ENCODE data around the gene IER5. TPM values are rescaled to one million over a fixed set of nuclear protein-coding genes. Genes with fewer than 3 reads are reported as not detected.
A peak's percentile ranks its signal among the peaks of the same experiment; 100 is the strongest.

Gene IER5
- total RNA-seq (2022) = 47.5 and 49.5 TPM in 2 replicates
- percentile 96 among the genes with signal in this experiment for Bru-seq, nascent RNA
- percentile 76 among the genes with signal in this experiment for BruChase-seq, experiment 1, labeled RNA remaining after a 6-hour chase
- BruChase-seq, experiment 2, labeled RNA remaining after a 2-hour chase = percentile 97 among the genes with signal in this experiment
- long read RNA-seq, full-length matches to known transcripts = 64 of 64 reads
- long read RNA-seq, partial matches to known transcripts = 0 of 64 reads
- long read RNA-seq, other reads (novel, unspliced or antisense) = 0 of 64 reads

GRCh38 chr1:181088079-181089016, at the start of gene IER5:
IER5 (plus strand) TSS chr1:181088700; CDS start chr1:181088903, 203 bp downstream.
- Mint-ChIP-seq H3K27ac (ENCODE audit: low read depth, unreplicated experiment) (peak within 1 kb of the TSS; percentile 99), H3K9me3 (ENCODE audit: unreplicated experiment) (no peaks in the 10 kb centered on the region), H3K4me1 (ENCODE audit: insufficient read depth, unreplicated experiment) (peaks cover 43% of the 10 kb centered on the region), H3K36me3 (ENCODE audit: insufficient read depth, unreplicated experiment) (peaks cover 56% of the 10 kb centered on the region), H3K4me3 (ENCODE audit: unreplicated experiment) (peak within 1 kb of the TSS; percentile 100), H3K27me3 (ENCODE audit: insufficient read depth, unreplicated experiment) (no peaks in the 10 kb centered on the region)
- ChIA-PET POLR2A (interaction anchor here (0.5 to 38.3 kb wide), 21 partner anchors 10 to 587 kb away, joined by 3 to 1402 read pairs (median 4); partner anchors contain the start of genes MR1 and STX6), CTCF (interaction anchor here (0.6 to 12.1 kb wide), 12 partner anchors 14 to 78 kb away, joined by 3 to 215 read pairs (median 4); no protein-coding TSS in a partner anchor)
- intact Hi-C loops (cut with micrococcal nuclease) = loop anchor here (1.0 to 5.0 kb wide), 3 partner anchors 24 to 571 kb away; partner anchors contain the start of gene STX6
- peak; percentile 99 for DNase-seq (ENCODE audit: unreplicated experiment)
- TF ChIP-seq CTCF (IDR thresholded peaks at IDR 0.05; ENCODE audit: unreplicated experiment) = no peak
- BruUV-seq (replicated peaks) = TSS peak; percentile 81

GRCh38 chr1:181040284-181040865, 48.1 kb upstream of the IER5 start:
- H3K9me3 Mint-ChIP-seq (ENCODE audit: unreplicated experiment) = no peaks in the 10 kb centered on the region
- peaks cover 21% of the 10 kb centered on the region for H3K36me3 Mint-ChIP-seq (ENCODE audit: insufficient read depth, unreplicated experiment)
- H3K27me3 Mint-ChIP-seq (ENCODE audit: insufficient read depth, unreplicated experiment) = no peaks in the 10 kb centered on the region
- CTCF ChIA-PET = interaction anchor here (0.6 to 8.5 kb wide), 5 partner anchors 16 to 136 kb away, joined by 3 to 135 read pairs (median 4); partner anchors contain the start of gene STX6
- DNase-seq (ENCODE audit: unreplicated experiment) = no peak
- H3K27ac Mint-ChIP-seq (ENCODE audit: low read depth, unreplicated experiment) = peak overlapping the region; percentile 61
- POLR2A ChIA-PET = interaction anchor here (6.5 to 13.9 kb wide), 2 partner anchors 17 to 48 kb away, joined by 105 to 309 read pairs; partner anchors contain the start of genes IER5 and STX6
- H3K4me1 Mint-ChIP-seq (ENCODE audit: insufficient read depth, unreplicated experiment) = peaks cover 58% of the 10 kb centered on the region
- no peak for TF ChIP-seq CTCF (IDR thresholded peaks at IDR 0.05; ENCODE audit: unreplicated experiment)
- no peak overlapping the region for H3K4me3 Mint-ChIP-seq (ENCODE audit: unreplicated experiment)
- intact Hi-C loops (cut with micrococcal nuclease) = no loop called here
- BruUV-seq (replicated peaks) = no TSS peak

DNA sequence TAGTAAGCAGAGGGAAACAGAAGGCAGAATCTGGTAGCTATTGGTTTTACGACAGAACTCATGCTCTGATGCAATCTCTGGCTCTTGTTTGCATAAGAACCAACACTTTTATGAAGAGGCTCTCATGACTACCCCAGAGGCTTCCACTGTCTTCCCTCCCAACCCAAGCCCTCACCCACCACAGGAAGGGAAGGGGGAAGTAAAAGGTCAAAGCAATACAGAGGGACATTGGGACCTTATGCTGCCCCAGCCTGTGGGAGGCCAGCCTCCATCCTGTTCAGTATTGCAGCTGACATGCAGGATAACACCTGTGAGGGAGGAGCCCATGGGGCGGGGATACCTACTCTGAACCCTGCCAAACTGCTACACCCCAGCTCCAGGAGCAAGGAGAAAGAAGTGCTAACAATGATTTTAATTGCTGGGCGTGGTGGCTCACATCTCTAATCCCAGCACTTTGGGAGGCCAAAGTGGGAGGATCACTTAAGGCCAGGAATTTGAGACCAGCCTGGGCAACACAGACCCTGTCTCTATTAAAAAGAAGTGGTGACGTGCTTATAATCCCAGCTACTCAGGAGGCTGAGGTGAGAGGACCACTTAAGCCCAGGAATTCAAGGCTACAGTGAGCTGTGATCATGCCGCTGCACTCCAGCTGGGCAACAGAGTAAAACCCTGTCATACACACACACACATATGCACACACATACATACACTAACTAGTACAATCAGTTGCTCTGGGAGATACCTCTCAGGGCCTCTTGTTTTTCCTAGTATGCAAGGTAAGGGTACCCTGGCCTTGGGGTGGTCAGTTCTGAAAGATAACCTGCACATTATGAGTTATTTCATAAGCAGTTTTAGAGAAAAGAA, 45.2 kb upstream of the IER5 start:
- H3K27me3 Mint-ChIP-seq (ENCODE audit: insufficient read depth, unreplicated experiment) = no peaks in the 10 kb centered on the region
- ChIA-PET POLR2A (interaction anchor here (0.7 to 13.9 kb wide), 24 partner anchors 9 to 120 kb away, joined by 3 to 309 read pairs (median 6); partner anchors contain the start of genes IER5, MR1 and STX6), CTCF (interaction anchor here (0.6 to 7.8 kb wide), 14 partner anchors 8 to 1043 kb away, joined by 3 to 58 read pairs (median 5); partner anchors contain the start of gene MR1)
- peaks cover 33% of the 10 kb centered on the region for H3K36me3 Mint-ChIP-seq (ENCODE audit: insufficient read depth, unreplicated experiment)
- peak overlapping the region; percentile 88 for H3K27ac Mint-ChIP-seq (ENCODE audit: low read depth, unreplicated experiment)
- H3K4me1 Mint-ChIP-seq (ENCODE audit: insufficient read depth, unreplicated experiment) = peaks cover 41% of the 10 kb centered on the region
- DNase-seq (ENCODE audit: unreplicated experiment) = peak; percentile 79
- H3K4me3 Mint-ChIP-seq (ENCODE audit: unreplicated experiment) = no peak overlapping the region
- TF ChIP-seq CTCF (IDR thresholded peaks at IDR 0.05; ENCODE audit: unreplicated experiment) = no peak
- BruUV-seq (replicated peaks) = no TSS peak
- intact Hi-C loops (cut with micrococcal nuclease) = no loop called here
- no peaks in the 10 kb centered on the region for H3K9me3 Mint-ChIP-seq (ENCODE audit: unreplicated experiment)

Data from MCF 10A (cell line).